HS-5 (cell line): ENCODE measurements around the gene CNPY2.
"Not testable (repeated sequence)": the region's sequence is repeated elsewhere in the genome, so short reads cannot be mapped to it uniquely, and the experiment has no call there.

Source experiments
- DNase-seq: peaks from one replicate; pipeline ENCODE4 v3.0.0-alpha.2; 2012; ENCODE audit warnings: low read depth

CNPY2 gene

DNA sequence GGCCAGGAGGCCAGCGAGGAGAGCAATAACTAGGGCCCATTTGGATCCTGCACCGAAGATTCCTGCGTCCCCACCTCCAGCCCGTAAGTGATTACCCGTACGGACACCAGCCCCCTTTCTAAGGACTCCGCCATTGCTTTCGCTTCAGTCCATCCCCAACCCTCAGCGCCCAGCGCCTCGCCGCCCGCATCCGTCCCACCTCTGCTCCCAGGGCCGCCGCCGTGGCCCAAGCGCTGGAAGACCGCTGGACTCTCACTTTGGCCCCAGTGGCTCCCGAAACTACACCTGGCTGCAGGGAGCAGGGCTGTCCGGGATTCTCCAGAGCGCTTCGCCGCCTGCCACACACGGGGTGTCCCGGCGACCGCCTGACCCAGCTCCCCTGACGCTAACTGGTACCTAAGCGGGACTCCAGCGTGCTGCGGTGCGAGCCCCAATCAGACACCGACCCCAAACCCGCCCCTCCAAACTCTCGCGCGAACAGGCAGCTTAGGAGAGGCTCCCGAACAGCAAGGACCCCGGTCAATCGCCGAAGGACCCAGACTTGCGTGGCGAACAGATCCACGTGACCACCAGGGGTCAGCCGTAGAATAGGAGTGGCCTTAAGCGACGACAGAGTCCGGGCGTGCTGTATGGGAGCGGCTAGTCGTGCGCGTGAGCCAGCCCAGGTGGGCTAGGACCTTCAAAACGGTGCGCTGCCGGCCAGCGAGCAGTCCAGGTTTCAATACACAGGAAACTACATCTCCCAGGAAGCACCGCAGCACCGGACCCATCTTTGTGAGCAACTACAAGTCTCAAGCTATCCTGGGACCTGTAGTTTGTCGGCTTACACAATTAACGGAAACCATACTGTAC is at the start of gene CNPY2:
Gene CNPY2 (minus strand): TSS at position 367 of the 852 bp plus-strand sequence. CDS start 771 bp downstream, outside the sequence.
- peak; percentile 93 for DNase-seq

DNA sequence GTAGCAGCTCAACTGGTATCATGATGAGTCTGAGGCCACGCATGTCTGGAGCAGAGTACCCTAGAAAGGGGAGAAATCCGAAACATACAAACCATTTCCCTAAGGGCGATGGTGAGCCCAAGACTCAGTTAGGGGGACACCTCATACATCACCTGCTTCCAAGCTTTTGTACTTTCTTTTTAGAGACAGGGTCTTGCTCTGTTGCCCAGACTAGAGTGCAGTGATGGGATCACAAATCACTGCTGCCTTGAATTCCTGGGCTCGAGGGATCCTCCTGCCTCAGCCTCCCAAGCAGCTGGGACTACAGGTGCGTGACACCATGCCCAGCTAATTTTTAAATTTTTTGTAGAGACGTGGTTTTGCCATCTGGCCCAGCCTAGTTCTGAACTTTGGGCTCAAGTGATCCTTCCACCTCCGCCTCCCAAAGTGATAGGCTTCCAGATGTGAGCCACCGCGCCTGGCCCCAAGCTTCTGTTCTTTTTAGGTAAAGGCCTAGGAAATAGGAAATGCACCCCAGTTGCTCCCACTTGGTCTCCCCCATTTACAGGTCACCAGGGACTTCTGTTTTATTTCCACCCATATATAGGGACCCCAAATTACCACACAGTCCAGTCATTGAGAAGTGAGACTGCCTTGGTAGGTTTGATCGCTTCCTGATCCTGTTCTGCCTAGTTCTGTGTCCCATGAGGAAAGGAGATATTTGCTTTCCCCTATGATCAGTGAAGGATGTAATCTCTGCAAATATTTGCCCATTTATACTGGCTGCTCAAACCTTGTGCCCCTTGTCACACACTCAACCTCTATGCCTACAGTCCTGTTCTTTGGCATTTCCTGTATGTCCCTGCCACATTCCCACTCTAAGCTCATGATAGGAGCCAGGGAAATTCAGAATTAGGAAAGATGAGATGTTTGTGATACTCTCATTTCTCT is 46.6 kb upstream of the CNPY2 start, which contains the start of gene APOF:
Gene APOF (minus strand): TSS at position 728 of the 930 bp plus-strand sequence. CDS start 112 bp downstream, at position 616.
- DNase-seq: no peak

DNA sequence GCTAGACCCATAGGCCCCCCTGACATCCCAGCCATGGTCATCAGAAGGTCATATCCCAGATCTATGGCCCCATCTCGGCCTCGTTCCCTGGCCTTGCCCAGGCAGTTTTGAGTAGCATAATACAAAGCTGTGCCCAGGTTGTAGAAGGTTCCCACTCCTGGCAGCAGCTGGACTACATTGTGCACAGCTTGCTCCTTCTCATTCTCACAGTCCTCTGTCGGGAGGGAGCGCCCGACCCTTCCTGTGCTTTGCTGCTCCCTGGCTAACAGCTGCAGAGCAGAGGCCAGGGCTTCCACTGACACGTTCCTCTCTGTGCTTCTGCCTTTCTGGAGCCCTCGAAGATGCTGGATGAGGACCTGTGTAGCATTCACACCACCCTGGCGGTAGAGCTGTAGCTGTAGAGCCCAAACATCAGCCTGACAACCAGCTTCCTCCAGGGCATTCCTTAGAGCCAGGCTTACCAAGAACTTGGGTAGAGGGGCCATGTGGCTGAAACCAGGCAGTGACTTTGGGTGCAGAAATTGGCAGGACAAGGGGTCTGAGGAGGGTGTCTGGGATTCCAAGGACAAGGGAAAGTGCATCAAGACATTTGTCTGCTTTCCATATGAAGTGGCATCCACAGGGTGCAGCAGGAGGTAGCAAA is 45.8 kb upstream of the CNPY2 start:
- no peak for DNase-seq

DNA sequence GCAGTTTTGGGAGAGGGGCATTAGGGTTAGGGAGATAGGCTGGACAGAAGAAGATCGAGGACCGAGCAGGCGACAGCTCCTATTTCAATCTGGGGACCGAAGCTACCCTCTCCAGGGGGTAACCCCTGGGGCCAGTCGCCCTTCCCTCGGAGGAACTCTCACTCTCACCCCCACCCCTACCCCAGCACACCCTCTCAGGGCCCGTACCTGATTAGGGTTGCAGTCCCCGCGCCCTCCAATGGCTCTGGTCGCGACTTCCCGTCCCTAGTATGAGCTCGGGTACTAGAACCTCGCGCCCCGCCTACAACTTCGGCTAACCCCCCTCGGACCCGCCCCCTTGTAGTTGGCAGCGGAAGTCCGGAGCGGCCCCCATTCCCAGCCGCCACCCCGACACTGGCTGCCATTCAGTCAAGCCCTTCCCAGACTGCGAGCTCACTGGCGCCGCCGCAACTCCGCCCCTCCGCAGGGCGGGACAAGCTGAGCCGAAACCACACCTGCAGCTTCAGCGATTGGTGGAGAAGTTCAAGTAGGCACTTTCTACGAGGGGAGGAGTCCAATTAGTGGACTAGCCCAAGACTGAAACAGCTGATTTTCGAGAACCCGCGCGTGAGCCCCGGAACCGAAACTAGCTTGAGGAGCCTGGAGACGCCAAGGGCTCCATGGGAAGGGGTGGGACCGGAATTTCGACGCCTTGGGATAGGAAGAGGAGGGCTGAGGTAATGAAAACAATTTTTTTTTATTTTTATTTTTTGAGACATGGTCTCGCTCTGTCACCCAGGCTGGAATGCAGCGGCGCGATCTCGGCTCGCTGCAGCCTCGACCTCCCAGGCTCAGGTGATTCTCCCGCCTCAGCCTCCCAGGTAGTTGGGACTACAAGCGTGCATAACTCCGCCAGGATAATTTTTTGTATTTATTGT is 44.3 kb upstream of the CNPY2 start, which contains the start of gene STAT2:
Gene STAT2 (minus strand): TSS at position 257 of the 917 bp plus-strand sequence. CDS start 3,536 bp downstream, outside the sequence.
- DNase-seq: peak; percentile 99

DNA sequence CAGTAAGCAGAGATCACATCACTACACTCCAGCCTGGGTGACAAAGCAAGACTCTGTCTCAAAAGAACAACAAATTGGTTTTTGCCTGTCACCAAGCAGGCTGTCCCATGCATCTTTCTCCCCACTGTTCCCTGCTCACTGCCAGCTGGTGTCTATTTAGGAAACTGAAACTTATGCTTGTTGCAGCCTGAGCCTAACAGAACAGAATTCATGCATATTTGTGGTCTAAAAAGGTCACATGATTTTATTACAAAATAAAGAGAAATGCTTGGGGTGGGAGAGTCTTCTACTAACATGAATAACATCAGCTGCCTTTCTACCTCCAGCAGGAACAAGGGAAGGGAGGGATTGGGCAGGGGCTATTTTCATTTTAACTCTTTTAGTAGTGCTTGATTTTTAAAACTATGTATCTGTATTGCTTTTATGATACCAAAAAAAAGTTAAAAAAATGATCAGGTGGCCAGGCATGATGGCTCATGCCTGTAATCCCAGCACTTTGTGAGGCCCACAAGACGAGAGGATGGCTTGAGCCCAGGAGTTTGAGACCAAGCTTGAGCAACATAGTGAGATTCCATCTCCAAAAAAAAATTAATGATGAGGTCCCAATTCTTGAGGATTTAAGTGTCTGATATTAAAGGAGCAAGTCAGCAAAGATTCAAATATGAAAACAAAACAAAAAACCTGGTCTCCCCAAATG is 43.2 kb upstream of the CNPY2 start:
- peak; percentile 70 for DNase-seq

DNA sequence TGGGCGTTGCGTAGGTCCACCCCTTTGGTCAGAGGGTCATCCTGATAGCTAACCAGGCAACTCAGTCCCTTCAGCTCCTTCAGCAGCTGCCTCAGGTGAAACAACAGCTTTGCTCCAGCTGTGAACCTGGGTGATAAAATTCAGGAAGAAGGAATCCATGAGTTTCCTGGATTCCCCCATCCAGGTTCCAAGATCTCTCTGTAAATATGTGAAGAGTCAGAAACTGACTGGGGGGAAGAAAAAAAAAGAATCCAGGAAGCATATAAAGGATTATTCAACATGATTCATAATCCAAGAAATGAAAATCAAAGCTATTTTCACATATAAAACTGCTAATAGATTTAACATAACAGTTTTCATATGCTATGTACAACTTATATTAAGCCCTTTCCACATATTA is 35.5 kb upstream of the CNPY2 start:
- DNase-seq: no peak

DNA sequence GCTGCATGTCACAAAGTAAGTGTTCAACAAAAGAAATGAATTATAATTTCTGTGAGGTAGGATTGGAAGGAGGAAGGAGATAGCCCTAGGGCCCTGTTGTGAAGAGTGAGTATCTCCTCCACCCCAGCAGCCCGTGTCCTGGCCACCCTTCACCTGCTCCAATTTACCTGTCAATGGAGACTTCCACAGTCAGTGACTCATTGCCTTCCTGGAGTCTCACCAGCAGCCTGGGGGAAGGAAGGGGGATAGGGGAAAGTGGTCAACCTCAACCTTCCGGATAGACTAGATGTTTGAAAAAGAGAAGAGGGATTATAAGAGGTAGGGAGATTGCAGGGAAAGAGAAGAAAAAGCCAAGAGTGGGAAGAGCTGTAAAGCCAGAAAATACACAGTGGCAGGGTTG is 34.9 kb upstream of the CNPY2 start:
- no peak for DNase-seq

DNA sequence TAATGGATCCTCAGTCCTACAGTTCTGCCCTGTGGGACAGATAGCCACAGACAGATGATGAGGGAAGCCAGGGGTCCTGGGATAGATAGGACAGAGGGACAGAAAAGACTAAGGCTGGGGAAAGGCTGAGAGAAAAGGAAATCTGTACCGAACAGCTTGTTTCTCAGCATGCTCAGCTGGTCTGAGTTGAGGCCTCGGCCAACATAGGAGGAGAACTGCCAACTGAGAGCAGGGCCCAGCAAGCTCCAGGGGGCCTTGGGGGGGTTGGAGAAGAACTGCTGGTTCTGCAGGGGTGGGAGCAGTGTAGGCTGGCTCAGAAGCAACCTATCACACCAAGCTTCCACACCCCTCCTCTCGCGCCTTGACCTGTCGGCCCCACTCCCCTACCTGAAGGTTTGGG is 33.0 kb upstream of the CNPY2 start:
- DNase-seq: no peak

DNA sequence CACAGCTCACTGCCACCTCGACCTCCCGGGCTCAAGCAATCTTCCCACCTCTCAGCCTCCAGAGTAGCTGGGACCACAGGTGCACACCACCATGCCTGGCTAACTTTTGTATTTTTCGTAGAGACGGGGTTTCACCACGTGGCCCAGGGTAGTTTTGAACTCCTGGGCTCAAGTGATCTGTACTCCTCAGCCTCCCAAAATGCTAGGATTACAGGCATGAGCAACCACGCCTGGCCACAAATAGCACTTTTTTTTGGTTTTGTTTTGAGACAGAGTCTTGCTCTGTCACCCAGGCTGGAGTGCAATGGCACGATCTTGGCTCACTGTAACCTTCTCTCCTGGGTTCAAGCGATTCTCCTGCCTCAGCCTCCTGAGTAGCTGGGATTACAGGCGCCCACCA is 31.5 kb upstream of the CNPY2 start:
- DNase-seq: not testable (repeated sequence)

DNA sequence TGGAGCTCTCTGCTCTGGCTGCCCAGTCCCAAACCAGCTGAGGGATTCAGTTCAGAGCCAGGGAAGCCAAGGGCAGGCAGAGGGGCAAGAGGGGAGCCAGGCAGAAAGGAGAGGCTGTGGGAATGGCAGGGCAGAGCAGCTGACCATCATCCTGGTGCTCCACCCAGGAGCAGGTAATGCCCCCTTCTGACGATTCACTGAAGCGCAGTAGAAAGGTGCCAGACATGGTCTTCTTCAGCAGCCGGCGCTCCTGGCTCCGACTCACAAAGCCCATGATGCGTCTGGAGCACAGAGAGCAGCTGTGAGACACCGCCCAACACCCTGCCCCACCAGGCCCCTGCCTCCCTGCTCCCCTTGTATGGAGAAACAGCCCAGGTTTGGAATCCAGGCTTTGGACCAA is 30.9 kb upstream of the CNPY2 start:
- no peak for DNase-seq

DNA sequence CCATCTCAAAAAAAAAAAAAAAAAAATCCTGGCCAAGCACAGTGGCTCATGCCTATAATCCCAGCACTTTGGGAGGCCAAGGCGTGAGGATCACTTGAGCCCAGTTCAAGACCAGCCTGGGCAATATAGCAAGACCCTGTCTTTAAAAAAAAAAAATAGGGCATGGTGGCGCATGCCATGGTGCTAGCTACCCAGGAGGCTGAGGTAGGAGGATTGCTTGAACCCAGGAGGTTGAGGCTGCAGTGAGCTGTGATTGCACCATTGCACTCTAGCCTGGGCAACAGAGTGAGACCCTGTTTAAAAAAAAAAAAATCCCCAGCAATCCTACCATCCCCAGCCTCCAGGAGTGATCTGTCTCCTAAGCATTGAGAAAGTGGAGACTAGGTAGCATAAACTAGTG is 26.5 kb upstream of the CNPY2 start:
- DNase-seq: not testable (repeated sequence)

DNA sequence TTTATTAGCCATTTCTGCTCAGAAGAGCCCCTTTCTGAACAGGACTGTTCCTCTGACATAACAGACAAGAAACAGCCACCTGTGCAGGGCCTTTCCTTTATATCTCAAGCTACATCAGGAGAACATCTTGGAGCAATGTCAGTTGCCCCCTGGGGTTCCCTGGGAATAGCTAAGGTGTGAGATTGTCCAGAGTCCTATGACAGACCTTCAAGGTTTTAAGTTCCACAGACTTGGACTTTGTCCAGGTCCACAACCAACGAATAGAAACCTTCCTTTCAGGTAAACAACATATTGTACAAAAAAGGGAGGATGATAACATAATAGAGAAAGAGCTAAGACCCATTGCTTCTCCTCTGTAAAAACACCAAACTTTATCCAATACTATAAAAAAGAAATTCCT is 25.8 kb upstream of the CNPY2 start:
- no peak for DNase-seq

DNA sequence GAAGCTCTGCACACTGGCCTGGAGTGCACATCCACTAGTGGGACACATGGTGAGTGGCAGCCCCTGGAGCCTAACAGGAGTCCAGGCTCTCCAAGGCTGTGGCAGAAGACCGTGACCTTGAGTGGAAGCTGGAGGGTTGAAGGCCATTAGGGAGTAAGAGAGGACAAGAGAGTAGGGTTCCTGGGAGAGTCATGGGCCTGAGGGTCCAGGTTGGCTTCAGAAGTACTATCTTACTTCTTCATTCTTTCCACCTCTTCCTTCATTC is 23.3 kb upstream of the CNPY2 start:
- DNase-seq: no peak

DNA sequence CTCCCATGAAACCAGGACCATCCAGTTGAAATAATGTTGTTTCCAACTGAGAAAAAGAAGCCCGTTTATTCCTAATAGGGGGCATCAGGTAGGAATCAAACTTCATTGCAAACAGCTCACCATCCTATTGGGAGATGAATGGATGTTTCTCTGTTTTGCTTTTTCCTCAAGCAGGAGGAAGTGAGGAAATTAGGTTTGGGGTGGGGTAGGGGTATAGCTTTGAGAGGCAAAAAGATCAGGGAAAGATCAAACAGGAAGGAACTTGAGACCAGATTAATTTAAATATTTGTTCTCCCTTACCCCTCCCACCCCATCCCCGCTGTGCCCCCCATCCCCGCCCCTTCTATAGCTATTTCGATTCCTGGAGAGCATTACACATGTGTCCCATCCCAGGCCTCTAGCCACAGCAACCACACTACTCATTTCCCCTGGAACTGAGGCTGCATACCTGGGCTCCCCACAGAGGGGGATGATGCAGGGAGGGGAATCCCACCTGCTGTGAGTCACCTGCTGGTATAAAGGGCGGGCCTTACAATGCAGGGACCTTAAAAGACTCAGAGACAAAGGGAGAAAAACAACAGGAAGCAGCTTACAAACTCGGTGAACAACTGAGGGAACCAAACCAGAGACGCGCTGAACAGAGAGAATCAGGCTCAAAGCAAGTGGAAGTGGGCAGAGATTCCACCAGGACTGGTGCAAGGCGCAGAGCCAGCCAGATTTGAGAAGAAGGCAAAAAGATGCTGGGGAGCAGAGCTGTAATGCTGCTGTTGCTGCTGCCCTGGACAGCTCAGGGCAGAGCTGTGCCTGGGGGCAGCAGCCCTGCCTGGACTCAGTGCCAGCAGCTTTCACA is 22.7 kb upstream of the CNPY2 start, which contains the start of gene IL23A:
Gene IL23A (plus strand): TSS at position 577 of the 850 bp plus-strand sequence. CDS start 161 bp downstream, at position 738.
- no peak for DNase-seq

DNA sequence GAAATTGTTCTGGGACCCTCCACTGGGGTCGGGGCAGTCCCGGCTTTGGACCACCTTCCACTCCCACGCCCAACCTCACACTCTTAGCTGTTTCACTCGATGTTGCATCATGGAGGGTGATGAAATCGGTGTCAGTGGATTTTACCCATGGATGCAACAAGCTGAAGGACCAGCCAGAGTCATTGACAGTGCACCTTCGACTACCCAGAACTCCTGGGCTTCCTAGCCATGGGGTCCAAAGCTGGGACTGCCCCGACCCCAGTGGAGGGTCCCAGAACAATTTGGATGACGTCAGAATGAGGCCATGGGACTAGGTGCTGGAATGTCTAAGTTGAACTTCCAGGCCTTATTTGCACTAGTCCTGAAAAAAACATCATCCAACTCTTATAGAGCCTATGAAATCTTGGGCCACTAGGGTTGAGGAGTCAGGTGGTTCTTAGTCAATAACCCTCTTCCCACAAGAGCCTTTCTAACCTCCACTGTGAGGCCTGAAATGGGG is 22.0 kb upstream of the CNPY2 start:
- DNase-seq: no peak

DNA sequence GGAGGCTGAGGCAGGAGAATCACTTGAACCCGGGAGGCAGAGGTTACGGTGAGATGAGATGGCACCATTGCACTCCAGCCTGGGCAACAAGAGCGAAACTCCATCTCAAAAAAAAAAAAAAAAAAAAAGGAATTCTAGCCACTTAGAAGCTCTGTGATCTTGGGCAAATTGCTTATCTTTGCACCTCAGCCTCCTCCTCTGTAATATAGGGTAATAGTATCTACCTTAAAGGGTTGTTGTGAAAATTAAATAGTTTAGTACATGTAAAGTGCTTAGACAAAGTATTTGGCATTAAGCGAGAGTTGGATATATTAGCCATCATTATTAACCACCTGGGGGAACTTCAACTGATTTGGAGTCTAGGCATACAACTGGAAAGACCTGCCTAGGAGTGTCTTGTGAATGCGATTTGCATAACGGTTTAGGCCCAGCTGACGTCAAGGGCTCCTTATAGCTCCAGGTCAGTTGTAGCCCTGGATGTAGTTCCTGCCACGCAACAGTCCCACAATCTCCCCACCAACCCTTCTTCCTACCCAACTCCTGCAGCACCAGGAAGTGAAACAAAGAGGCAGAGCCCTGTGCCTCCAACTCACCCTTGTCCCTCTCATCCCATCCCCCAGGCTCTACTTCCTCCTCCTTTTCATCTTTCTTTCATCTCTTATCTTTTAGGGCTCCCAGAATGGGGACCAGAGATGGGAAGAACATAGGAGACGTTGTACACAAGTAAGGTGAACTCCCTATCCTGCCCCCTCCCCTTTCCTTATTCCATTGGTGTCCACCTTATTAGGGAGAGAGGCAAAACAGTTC is 20.8 kb upstream of the CNPY2 start:
- DNase-seq: no peak

DNA sequence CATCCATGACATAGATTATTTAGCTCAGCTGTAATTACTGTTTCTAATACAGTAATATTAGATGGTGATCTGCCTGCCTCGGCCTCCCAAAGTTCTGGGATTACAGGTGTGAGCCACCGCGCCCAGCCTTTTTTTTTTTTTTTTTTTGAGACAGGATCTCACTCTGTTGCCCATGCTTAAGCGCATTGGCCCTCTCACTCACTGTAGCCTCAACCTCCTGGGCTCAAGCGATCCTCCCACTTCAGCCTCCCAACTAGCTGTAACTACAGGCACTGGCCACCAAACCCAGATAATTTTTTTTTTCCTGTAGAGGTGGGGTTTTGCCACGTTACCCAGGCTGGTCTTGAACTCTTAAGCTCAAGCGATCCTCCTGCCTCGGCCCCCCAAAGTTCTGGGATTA is 19.7 kb upstream of the CNPY2 start:
- not testable (repeated sequence) for DNase-seq

DNA sequence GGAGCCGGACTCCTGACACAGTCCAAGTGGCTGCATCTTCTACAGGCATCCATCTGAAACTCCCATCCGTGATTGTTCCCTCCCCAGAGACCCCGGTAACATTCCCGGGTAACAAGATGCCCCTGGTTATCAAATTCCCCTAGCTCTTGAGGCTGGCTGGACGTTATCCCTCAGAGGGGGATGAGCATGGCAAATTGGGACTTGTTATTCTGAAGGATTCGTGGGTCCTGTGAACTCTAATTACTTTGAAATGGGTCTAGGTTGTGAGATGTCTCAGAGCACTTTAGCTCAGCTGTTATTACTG is 18.7 kb upstream of the CNPY2 start:
- no peak for DNase-seq
